Spleen (tissue), 7 donors: ENCODE results near the gene NUDCD2.

Source experiments
- CTCF ChIP-seq, 11 experiments: fragments of 200-600 bp in 7 of 11; fragments of 450-650 bp in 4 of 11; sonication (generic) in 4 of 11; IDR thresholded peaks in 8 of 11; conservative IDR thresholded peaks in 3 of 11; 1 replicate in 7 of 11; 2 replicates in 4 of 11; pipeline versions ENCODE4 v1.4.0 to v1.8.0; 2016 to 2021; ENCODE audit warnings: antibody characterized with exemption in 11 of 11, inconsistent platforms in 4 of 11, mild to moderate bottlenecking in 1 of 11
- POLR2A ChIP-seq, 3 donors: fragments of 450-650 bp; IDR thresholded peaks; one replicate each; pipeline ENCODE4 v1.5.1; 2017; ENCODE audit warnings: antibody characterized with exemption in 3 of 3, mild to moderate bottlenecking in 1 of 3
- POLR2AphosphoS5 ChIP-seq, 3 donors: sonication (generic); formaldehyde crosslinking; IDR thresholded peaks; one replicate each; pipeline ENCODE4 v1.5.1; 2017; ENCODE audit warnings: antibody characterized with exemption in 3 of 3
- donor health status: DM: no; HTN: no; CAD: no; lungs with moderate emphysema.
- donor health status: DM: no; HTN: no; CAD: no.
- donor health status: DM: no; HTN: no; CAD: no.

- TF ChIP-seq CTCF (IDR thresholded peaks at IDR 0.05 in 8 of 11, conservative IDR thresholded peaks at IDR 0.05 in 3 of 11) (no peak), POLR2AphosphoS5 (IDR thresholded peaks at IDR 0.05) (no peak), POLR2A (IDR thresholded peaks at IDR 0.05) (no peak)
These were observed 15.4 kb downstream of the NUDCD2 start for GRCh38 chr5:163444526-163444925.
